Measurements from ENCODE around the gene TGDS. TPM values are rescaled to one million over a fixed set of nuclear protein-coding genes. Genes with fewer than 3 reads are reported as not detected.

Gene TGDS
- total RNA-seq = 9.9 and 11.3 TPM in 2 replicates

DNA sequence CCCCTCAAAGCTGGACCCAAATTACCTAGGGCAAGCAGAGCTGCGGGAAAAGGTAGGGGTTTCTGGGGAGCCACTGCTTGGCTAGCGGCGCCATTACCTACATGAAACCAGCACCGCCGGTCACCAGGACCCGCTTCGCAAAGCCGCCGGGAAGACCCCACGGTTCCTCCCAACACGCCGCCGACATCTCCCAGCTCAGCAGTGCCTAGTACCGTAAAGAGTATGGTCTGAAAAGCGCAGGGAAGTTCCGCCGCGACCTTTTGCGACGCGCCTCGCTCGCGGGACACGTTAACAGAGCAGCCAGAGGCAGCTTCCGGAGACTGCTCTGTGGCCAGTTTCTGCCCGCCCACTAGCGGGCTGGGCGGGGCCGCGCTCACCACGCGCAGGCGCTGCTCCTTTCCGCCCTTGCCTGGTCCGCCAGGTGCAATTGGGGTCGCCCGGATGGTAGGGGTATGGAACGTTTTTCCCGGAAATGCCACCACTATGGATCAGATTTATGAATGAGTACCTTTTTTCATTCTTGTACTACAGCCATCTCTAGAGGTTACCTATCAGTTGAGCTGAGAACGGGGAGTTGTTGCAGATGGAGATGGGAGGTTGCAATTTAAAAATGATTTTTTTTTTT lies at the start of gene TGDS:
Gene TGDS (minus strand): TSS at position 203 of the 625 bp plus-strand sequence. CDS start 16 bp downstream, at position 187.

DNA sequence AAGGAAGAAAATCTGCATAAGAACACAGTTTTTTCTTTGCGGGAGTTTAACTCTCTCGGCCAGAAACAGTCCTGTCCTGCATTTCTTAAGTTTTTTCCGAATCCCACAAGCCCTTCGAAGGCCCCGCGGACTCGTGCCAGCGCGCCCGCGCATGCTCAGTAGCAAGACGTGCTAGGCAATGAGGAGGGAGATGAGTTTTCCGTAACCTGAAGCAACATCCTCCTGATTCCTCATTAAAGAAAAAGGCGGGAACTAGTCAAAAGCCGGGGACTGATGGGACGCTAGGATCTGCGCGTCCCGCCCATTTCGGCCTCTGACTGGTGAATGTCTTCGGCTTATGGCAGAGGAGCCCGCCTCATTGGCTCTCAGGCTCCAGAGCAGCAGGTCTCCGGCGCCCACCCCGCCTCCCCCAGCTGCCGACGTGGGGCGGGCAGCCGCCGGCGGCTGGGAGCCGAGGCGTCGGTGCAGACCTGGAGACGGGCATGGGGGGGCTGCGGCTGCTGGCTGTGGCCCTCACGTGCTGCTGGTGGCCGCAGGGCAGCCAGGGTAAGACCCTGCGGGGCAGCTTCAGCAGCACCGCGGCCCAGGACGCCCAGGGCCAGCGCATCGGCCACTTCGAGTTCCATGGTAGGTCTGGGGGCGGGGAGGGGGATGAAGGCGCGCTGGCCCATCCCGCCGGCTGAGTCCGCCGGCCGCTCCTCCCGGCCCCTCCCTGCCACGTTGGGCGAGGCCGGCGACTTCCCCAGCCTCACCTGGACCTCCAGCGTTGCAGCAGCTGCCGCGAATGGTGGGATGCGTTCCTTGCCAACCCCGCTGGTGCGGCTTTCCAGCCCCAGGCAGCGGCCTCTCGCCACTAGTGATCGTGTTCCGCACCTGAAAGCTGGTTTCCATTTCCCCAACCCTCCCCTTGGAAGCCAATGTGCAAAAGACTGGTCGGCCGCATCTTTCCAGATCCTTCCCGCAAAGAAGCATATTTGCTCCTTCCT lies 5.8 kb upstream of the TGDS start, which contains the start of gene GPR180:
Gene GPR180 (plus strand): TSS at position 412 of the 986 bp plus-strand sequence. CDS start 71 bp downstream, at position 483.

Other genes with a start within 250 kb of the TGDS start
- not detected in 2 replicates for gene DCT, start 116.5 kb downstream of the TGDS start, total RNA-seq
- 8.8 and 11.9 TPM in 2 replicates for gene GPR180, start 5.7 kb upstream of the TGDS start, total RNA-seq
- not detected in 2 replicates for gene SOX21, start 116.4 kb upstream of the TGDS start, total RNA-seq

Measured in endothelial cell of coronary artery (primary cell).